ENCODE results near the gene RPL28.
A peak's percentile ranks its signal among the peaks of the same experiment; 100 is the strongest.

The RPL28 gene

DNA sequence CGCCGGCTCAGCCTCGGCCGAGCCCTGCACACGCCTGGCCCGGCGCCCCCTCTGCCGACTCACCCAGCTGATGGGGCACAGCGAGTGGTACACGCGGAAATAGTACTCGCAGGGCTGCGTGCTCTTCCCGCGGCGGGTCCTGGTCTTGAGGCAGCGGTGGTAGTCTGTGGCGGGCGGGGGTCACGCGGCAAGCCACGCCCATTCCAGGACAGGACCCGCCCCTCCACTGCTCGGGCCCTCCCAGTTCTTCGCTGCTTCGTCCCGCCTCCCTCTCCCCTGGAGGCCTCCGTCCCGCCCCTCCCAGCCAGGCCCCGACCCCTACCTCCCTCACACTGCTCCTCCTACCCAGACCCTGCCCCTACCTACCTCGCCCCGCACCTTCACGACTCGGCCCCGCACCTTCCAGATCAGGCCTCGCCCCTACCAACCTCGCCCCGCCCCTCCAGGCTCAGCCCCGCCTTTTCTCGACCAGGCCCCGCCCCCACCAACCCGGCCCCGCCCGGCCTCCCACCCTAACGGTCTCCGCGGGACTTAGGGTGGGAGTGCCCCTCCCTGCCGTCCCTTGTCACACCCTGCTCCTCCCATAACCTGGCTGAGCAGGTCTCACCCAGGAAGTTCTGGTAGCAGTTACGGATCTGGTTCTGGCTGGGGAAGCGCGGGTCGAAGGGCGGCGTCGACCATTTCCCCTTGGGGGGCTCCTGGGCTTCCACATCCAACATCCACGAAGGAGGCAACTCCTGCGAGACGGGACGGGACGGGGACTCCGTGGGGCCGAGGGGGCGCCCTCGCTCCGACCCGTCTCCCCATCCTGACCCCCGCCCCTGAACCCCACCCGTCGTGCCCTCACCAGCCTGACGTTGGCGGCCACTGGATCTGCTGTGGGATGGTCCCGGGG is 31.7 kb upstream of the RPL28 start:
- peak; percentile 71 for DNase-seq

DNA sequence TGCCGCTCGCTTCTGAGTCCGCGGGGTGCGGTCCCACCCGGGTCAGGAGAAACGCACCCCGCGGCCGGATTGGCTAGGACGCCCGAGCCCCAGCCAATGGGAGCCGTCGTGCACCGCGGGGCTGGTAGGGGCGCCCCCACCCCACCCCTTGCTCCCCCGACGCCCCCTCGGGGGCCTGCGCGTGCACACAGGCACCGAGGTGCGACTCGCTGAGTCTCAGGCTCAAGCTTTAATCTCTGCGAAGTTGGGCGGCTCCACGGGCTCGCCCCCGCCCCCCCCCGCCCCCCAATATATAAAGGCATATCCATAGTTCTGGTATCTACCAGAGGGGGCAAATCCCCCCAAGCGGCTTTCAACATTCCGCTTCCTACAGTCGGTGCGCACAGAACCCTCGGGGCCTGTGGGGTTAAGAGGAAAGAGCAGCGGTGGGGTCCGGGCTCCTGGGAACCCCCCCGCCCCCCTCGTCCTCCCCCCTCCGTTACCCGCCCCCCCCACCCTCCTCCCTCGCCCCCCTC is 31.0 kb upstream of the RPL28 start, which contains the start of gene COX6B2:
COX6B2 (minus strand) TSS at position 22 of the 515 bp plus-strand sequence. CDS start 198 bp downstream, outside the sequence.
- no peak for DNase-seq

DNA sequence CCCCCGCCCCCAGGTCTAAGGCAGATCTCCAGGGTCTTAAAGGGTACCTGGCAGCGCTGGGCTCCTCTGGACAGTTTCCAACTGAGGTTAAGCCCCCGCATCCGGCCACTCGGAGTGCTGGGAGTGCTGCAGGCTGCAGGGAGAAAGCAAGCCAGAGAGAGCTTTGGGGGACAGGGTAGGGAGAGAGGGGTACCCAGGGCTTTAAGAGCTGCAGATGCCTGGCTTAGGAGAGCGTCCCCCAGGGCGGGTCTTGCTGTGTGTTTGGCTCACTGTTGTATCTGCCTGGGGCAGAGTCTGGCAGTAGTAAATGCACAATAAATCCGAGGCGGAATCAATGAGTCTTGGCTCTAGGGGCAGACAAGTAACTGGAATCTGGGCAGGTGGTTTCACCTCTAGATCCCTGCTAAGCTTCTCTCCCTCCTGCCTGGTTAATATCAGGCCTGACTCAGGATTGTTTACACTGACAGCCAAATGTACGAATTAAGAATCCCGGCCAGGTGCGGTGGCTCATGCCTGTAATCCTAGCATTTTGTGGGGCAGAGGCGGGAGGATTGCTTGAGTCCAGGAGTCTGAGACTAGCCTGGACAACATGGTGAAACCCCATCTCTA is 30.4 kb upstream of the RPL28 start:
- DNase-seq = no peak

DNA sequence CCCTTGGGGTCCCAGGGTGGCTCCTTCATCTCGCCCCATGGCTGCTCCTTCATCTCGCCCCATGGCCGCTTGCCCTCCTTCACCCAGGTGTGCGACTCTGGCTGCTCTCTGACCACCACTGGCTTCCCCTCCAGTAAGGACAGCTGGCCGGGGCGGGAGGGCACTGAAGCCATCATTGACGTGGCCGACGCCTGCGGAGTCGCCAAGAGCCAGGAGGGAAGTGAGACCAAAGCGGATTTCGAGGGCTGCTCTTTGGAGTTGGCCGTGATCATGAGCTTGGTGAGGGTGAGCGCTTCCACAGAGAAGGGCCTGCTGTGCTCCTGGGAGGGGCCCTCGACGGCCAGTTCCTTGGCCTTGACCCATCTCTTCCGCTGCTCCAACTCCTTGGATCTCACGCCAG is 27.2 kb upstream of the RPL28 start:
- DNase-seq = no peak

DNA sequence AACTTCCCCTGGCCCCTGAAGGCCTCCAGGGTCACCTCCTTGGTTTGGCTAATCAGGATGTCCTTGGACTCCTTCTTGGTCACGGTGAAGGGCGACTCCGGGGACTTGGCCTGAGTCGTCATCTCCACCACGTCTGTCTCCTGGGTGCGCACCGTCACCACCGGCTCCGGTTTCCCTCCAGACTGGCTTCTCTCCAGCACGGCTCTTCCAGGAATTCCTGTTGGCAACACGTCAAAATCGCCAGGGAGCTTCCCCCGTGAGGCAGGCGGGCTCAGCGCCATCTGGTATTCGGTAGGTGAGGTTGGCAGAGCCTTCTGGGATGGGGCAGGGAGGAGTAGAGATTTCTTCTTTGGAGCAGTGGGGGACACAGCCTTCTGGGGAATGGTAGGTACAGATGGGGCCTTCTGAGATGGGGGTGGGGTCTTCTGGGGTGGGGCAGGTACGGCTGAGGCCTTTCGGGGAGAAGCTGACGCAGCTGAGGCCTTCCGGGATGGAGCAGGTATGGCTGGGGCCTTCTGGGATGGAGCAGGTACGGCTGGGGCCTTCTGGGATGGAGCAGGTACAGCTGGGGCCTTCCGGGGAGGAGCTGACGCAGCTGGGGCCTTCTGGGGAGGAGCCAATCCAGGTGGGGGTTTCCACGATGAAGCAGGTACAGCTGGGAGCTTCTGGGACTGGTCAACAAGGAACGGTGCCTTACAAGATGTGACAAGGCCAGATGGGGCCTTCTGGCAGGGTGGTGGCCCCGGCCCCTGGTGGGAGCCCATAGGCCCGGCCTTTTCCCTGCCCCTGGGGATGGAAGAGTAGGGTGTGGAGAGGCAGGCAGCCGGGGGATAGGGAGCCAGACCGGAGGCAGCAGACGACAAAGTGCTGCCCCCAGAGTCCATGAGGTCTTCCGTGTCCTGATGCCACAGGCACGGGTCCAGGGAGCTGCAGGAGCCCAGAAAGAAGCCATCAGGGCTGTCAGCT is 26.5 kb upstream of the RPL28 start:
- DNase-seq = no peak

DNA sequence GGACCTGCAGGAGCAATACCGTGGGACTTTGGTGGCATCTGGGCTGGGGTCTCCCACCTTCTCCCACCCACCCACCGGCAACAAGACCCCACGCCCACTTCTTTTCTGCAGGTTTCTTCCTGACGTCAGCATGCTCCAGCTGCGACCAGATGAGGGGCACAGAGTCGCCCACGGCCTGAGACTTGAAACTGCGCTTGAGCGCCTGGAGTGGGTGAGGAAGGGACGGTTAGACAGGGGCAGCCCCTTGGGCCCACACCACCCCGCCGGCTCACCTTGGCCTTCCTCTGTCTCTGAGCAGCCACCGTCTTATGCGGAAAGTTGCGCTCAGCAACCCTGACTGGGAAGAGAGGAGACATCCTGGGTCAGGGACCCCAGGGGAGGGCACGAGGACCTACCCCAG is 24.8 kb upstream of the RPL28 start:
- DNase-seq = no peak

DNA sequence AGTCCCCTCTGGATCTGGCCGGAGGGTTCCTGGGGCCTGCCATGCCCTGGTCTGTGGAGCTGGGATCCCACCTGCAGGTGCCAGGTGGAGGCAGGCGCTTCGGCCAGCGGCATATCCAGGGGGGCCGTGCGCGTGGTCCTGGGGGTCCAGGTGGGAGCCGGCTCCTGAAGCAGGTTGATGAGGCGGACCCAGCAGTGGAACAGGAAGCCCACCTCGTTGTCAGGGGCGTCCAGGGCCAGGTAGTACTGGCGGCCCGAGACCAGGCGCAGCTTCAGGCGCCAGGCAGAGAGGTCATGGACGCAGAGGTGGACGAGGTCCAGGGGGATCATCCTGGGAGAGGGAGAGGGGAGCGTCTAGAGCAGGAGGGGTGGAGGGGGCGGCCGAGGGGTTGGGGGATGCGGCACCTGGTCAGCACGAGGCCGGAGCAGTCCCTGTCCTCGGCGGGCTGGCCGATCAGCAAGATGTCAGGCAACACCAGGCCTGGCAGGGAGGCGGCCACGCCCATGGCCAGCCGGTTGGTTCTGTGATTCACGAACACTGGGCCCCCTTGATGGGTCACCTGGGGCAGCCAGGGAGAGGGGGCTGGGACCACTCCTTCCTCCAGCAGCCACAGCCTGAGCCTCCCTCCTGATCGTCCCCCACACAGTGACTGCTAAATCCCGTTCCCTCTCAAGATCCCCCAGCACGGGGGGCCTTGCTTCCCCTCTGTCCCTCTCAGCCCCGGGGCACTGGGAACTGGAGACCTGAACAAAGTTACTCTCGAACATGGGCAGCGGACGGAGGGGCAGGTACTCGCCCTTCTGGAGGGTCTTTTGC is 23.4 kb upstream of the RPL28 start:
- DNase-seq = no peak

DNA sequence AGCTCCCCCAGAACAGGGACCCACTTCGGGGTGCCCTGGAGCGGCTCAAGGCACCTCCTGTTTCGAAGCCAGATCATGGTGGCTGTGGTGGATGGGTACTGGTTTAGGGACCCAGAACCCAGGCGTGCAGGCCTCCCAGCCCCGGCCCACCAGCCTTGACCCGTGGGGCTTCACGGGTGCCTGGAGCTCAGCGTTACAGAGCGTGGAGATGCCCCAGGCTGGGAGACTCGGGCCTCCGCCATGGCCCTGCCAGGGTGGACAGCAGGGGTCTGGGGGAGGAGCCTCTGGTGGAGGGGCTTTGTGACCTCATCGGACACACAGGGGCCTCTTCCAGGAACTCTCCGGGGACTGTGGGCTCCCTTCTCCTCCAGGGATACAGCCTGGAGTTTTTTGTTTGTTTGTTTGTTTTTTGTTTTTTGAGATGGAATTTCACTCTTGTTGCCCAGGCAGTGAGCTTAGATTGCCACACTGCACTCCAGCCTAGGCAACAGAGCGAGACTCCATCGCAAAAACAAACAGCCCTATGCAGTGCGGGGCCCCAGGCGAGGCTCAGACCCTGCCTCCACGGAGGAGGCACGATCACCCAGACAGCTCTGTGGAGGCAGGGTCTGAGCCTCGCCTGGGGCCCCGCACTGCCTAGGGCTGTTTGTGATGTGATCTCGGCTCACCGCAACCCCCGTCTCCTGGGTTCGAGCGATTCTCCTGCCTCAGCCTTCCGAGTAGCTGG is 22.6 kb upstream of the RPL28 start, which contains the start of gene GARIN5B:
GARIN5B (minus strand) TSS at position 271 of the 727 bp plus-strand sequence; CDS start at position 77, 194 bp downstream.
- no peak for DNase-seq

DNA sequence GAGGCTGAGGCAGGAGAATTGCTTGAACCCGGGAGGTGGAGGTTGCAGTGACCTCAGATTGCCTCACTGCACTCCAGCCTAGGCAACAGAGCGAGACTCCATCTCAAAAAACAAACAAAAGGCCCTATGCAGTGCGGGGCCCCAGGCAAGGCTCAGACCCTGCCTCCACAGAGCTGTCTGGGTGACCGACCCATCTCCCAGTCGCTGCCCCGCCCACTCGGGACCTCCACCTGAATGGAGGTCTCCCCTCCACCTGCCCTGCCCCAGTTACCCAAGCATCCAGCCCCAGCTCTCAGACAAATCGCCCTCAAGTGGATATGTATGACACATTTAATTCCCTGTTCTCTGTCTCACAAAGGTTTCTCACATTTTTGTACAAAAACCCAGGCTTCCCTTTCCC is 20.5 kb upstream of the RPL28 start:
- DNase-seq = no peak

DNA sequence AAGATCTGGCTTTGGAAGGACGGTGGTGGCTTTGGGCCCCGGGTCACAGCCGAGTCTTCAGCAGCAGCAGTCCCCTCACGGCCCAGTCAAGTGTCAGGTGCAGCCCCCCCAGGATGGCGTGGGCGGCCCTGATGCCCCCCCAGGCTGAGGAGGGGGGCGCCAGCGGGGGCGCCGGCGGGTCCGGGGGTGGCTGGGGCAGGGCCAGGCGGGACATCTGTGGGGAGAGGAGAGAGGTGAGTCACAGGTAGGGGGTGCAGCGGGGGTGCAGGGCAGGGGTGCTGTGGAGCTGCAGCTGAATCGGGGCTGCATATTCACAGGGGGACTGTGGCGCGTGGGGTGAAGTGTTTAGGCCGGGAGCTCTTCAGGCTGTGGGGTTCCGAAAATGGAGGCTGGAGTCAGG is 19.8 kb upstream of the RPL28 start:
- no peak for DNase-seq

DNA sequence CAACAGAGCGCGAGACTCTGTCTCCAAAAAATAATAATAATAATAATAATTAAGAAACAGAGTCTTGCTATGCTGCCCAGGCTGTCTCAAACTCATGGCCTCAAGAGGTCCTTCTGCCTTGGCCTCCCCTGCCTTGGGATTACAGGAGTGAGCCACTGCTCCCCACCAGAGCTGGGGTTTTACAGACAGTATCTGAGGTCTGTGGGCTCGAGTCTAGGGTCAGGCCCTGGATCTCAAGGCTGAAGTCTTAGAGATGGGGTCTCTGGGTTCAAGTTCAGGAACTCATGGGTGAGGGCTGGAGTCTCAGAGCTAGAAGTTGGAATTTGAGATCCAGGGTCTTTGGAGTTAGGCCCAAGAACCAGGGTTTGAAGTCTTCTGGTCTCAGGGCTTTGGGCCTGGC is 18.9 kb upstream of the RPL28 start:
- no peak for DNase-seq

DNA sequence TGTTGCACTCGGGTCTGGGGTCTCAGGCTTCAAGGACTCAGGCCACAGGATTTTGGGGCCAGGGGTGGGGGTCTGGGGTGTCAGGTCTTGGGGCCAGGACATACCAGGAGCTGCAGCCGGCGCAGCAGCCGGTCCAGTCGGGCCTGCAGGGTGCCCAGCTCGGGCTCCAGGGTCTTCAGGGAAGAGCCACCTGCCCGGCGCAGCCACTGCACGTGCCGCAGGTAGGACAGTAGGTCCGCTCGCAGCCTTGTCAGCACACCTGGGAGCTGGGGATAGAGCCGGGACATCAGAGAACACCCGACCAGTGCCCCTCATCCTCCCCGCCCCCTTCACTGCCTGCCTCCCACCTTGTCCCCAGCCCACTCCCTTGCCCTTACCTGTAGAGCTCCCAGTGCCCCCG is 17.6 kb upstream of the RPL28 start:
- DNase-seq = no peak

DNA sequence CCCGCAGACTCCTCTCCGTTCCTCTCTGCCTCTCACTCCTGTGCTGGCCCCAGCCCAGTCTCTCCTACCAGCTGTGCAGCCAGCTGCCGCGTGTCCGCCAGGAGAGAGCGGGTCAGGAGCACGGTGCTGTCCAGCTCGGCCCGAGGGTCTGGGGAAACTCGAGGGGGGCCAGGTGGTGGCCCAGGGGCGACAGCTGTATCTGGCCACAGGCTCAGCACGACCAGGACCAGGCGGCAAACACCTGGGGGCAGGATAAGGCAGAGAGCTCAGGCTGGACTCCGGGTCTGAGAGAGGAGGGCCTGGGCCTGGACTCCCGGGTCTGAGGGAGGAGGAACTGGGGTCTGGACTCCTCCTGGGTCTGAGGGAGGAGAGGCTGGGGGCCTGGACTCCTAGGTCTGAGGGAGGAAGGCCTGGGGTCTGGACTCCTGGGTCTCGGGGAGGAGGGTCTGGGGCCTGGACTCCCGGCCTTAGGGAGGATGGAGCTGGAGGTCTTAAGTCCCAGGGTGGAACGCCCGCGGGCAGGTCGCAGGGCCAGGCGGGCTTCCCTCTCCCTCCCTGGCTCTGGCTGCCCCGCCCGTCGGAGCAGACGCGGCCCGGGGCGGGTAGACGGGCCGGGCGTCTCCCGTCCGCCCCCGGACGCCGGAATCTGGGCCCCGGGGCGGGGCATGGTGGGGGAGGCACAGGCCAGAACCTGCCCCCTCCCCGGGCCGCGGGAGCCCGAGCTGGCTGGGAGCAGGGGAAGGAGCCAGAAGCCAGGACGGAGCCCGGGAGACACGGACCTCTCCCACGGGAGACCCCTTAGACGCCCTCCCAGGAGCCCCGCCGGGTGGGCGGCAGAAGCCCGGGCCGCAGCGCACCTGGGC is 16.8 kb upstream of the RPL28 start:
- DNase-seq = no peak

DNA sequence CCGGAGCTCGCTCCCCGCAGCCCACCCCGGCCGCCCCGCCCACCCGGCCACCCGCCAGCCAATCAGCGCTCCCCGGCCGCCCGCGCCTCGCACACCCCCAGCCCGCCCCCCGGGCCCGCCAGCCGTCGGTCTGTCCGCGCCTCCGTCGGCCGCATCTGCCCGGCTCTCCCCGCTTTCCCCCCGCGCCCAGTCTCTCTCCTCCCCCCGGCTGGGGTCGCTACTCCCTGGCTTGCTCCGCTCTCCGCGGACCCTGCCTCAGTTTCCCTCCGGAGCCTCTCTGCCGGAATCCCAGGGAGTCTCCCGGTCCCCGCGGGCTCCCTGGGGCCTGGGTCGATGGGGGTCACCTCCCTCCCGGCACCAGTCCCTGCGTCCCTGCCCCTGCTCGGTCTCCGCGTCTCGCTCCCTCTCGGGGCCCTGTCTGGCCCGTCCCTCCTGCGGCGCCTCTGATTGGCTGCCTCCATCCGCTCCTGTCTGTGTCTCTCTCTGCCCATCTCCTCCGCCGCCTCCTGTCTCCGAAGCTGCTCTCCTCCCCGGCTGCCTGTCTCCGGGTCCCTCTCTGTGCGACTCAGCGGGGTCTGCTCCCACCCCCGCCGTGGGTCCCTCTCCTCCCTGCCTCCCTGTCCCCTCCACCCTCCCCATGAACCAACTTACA is 16.0 kb upstream of the RPL28 start:
- peak; percentile 42 for DNase-seq

DNA sequence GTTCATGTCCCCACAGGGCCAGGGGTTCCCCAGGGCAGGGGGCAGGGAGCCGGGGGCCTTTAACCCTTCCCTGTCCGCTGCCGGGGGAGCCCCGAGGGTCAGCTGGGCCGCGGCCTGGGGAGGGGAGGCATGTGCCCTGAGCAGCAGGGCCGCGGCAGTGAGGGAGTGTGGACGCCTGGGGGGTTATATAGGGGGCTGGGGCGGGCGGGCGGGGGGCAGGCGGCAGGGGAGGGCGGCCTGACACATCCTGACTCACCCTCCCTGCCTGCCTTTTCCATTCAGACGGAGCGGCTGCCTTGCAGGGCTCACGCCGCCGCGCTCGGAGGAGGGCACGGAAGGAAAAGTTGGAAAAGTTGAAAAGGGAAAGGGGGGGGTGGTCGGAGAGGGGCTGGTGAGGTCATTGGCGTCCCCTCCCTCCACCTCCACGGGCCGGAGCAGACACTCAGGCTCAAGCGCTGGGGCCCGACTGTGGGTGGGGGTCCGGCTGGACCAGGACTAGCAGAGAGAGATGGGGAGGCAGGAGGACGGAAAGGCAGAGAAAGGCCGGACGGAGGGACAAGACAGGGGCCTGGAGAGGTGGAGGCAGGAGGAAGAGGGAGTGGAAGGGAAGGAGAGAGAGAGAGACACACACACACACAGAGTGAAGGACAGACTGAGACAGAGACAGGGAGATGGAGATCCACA is 15.3 kb upstream of the RPL28 start, which contains the start of gene IL11:
IL11 (minus strand) TSS at position 159 of the 684 bp plus-strand sequence; CDS start at position 6, 153 bp downstream.
- DNase-seq = no peak

DNA sequence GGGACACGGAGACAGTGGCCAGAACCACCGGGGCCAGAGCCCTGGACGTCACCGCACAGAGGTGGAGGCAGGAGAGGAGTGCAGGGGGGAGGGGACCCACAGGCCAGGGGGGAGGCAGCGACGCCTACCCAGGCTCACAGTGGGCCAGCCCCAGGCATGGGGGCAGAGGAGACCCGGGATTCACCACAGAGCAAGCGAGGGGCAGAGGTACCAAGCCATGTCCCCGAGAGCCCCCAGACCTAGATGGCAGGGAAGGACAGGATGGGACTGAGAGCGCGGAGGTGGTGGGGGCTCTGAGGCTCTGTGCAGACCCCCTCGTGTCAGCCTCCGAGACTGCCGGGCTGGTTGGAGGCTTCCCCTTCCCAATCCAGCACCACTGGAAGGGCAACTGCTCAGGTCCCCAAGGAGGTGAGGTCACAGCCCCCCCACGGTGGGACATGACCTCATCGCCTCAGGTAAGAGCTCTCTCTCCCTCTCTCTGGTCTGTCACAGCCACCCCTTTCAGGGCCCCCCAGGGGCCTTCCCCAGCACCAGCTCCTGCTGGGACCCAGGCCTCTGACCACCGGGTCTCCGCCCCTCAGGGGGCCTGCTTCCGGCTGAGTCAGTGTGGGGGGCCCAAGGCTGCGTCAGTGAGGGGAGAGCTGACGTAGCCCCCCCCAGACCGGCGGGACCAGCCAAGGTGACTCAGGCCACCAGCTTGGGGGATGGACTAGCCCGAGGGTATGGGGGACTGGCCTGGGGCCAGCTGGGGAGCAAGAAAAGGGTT is 13.2 kb upstream of the RPL28 start:
- no peak for DNase-seq

DNA sequence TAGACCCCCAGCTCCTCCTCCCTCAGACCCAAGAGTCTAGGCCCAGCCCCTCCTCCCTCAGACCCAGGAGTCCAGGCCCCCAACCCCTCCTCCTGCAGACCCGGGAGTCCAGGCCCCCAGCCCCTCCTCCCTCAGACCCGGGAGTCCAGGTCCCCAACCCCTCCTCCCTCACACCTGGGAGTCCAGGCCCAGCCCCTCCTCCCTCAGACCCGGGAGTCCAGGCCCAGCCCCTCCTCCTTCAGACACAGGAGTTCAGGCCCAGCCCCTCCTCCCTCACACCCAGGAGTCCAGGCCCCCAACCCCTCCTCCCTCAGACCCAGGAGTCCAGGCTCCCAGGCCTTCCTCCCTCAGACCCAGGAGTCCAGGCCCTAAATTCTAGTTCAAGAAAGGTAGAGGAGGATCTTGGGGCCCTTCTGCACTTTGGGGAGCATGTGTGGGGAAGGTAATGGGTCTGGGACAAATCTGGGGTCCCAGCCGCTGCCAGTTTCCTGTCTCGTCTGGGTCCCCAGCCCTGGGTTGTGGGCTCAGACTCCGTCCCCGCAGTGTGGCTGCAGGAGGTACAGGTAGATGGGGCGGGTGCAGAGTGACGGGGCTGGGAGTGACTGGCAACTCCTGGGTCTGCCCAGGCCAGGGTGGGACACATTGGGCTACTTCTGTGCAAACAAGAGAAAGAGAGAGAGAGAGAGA is 12.3 kb upstream of the RPL28 start:
- DNase-seq = no peak

Data from activated naive CD4-positive, alpha-beta T cell treated with anti-CD3 and anti-CD28 coated beads, Interleukin-2, amount 50 U/mL, for 16 hours (primary cell).